HUES64 (cell line): Measurements from ENCODE around the gene OR4K1.
"Not testable (repeated sequence)": the region's sequence is repeated elsewhere in the genome, so short reads cannot be mapped to it uniquely, and the experiment has no call there.

Experiments
- H3K27ac ChIP-seq: 2 replicates; pipeline ENCODE4 v1.7.0; 2013; ENCODE audit warnings: low read depth, low read length, inconsistent platforms
- H3K27me3 ChIP-seq: 2 replicates; pipeline ENCODE4 v1.6.1; 2013; ENCODE audit warnings: mild to moderate bottlenecking, low read length; ENCODE audit not compliant: insufficient read depth
- H3K36me3 ChIP-seq: 2 replicates; pipeline ENCODE4 v1.6.1; 2013; ENCODE audit warnings: mild to moderate bottlenecking, low read length; ENCODE audit not compliant: insufficient read depth
- H3K4me1 ChIP-seq: 2 replicates; pipeline ENCODE4 v1.6.1; 2013; ENCODE audit warnings: mild to moderate bottlenecking, low read length, moderate library complexity; ENCODE audit not compliant: insufficient read depth
- H3K4me3 ChIP-seq: 2 replicates; pipeline ENCODE4 v1.5.1; 2013; ENCODE audit warnings: mild to moderate bottlenecking, low read length, moderate library complexity
- H3K9ac ChIP-seq: 2 replicates; pipeline ENCODE4 v1.6.1; 2013; ENCODE audit warnings: mild to moderate bottlenecking, low read depth, low read length
- H3K9me3 ChIP-seq: 2 replicates; pipeline ENCODE4 v1.6.1; 2013; ENCODE audit warnings: low read depth, low read length; ENCODE audit not compliant: insufficient read depth
- WGBS: fragments of 150-250, 120-280 bp; methylation state at CpG from one replicate; pipeline ENCODE4 v1.1.7; 2013; ENCODE audit warnings: missing lambda C conversion rate; 5-methylcytosine and 5-hydroxymethylcytosine counted together

OR4K1 gene

DNA sequence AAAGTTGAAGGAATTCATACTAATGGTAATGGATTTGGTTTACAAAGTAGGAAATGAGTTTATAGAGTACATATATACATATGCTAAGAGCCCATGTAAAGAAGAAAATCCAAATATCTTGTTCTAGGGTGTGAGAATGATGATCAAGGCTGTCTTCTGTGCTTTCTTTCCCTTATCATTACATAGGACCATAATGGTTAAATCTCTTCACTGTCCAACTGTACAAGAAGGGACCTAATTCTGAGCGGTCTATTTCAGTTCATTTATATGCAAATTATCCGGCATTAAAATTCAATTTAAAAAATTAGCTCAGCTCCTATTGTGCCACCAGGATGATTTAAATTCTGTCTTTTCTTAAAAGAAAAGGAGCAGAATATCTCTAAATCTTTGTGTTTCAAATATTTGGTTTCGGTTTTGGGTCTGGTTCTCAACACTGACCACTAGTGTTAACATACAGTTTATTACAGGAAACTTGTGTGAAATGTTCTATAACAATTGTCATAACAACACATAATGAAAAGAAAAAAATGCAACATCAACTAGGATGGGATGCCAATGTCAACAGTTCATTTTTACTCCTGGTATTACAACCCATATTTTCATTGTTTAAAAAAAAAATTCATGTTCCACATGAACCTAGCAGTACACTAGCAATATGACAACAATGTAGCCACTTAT is 16.8 kb downstream of the OR4K1 start:
- Histone ChIP-seq H3K4me1 (no peaks in the 10 kb centered on the region), H3K27me3 (no peaks in the 10 kb centered on the region), H3K27ac (no peak overlapping the region), H3K9me3 (peaks cover 95% of the 10 kb centered on the region), H3K9ac (no peak overlapping the region), H3K36me3 (no peaks in the 10 kb centered on the region), H3K4me3 (no peak overlapping the region)
- WGBS: 86% methylated on average over 3 of the region's 3 CpGs

- WGBS: 82% methylated on average over 2 of the region's 2 CpGs
- Histone ChIP-seq H3K4me1 (no peaks in the 10 kb centered on the region), H3K4me3 (no peak overlapping the region), H3K9me3 (peaks cover 95% of the 10 kb centered on the region), H3K36me3 (no peaks in the 10 kb centered on the region), H3K27ac (no peak overlapping the region), H3K27me3 (no peaks in the 10 kb centered on the region), H3K9ac (no peak overlapping the region)
These were observed 18.5 kb downstream of the OR4K1 start for GRCh38 chr14:19949218-19949617.

DNA sequence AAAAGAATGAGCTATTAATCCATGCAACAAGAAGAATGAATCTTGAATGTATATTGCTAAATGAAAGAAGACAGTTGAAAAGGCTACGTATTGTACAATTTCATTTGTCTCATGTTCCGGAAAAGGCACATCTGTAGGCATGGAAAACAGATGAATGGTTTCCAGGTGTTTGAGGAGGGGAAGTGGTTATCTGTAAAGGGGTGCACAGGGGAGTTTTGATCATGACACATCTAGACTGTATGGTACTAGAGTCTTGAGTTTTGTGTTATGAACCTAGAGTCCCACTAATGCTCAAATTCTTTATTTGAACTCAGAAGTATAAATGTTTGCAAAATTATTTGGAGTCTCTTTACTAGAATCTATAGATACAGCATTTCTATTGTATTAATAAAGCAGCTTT is 39.0 kb downstream of the OR4K1 start:
- WGBS: 44% methylated on average over 2 of the region's 2 CpGs
- H3K27me3 ChIP-seq, H3K27ac ChIP-seq, H3K9ac ChIP-seq, H3K4me1 ChIP-seq, H3K4me3 ChIP-seq, H3K36me3 ChIP-seq: not testable (repeated sequence)
- peaks cover 56% of the 10 kb centered on the region for H3K9me3 ChIP-seq

DNA sequence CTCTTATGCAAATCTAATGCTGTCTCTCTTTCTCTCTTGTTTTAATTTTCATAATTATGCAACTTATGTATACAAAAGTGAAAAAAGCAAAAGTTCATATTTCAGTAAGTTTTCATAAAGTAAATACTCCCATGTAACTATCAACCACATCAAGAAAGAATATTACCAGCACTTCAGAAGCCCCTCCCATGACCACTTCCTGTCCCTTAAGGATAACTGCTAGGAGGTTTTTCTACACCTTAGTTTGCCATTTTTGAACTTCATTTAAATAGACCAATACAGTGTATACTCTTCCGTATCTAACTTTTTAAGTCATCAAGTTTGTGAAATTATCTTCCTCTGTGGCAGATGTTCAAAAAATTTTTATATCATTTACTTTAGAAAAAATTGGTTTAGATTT is 44.1 kb downstream of the OR4K1 start:
- Histone ChIP-seq H3K9me3 (peaks cover 76% of the 10 kb centered on the region), H3K27me3 (no peaks in the 10 kb centered on the region), H3K4me1 (no peaks in the 10 kb centered on the region), H3K36me3 (no peaks in the 10 kb centered on the region), H3K27ac (no peak overlapping the region), H3K4me3 (no peak overlapping the region), H3K9ac (no peak overlapping the region)
- no CpG with 5 or more reads among the region's 1 CpG for WGBS

DNA sequence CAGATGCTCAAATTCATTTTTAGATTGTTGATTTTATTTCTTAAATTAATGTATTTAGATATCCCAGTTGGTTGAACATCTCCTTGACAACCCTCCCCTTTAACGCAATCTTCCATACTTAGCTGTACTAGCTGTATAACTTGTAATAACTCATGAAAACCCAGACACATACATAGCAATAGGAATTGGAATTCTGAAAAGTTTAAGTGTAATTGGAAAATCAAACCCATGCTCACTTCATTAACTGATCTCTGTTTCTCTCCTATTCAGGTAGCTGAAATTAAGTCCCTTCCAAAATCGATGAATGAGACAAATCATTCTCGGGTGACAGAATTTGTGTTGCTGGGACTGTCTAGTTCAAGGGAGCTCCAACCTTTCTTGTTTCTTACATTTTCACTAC is 44.6 kb downstream of the OR4K1 start, which contains the start of gene OR4K15:
Gene OR4K15 (plus strand): TSS at position 301 of the 400 bp plus-strand sequence. CDS start 0 bp downstream, at position 301.
- Histone ChIP-seq H3K27me3 (no peaks in the 10 kb centered on the region), H3K9me3 (peaks cover 77% of the 10 kb centered on the region), H3K9ac (no peak within 1 kb of the TSS), H3K4me1 (no peaks in the 10 kb centered on the region), H3K27ac (no peak within 1 kb of the TSS), H3K4me3 (no peak within 1 kb of the TSS), H3K36me3 (no peaks in the 10 kb centered on the region)
- 100% methylated on average over 3 of the region's 3 CpGs for WGBS
